MM.1S (cell line): ENCODE data around the gene PARVA.

Experiments
- DNase-seq: peaks from one replicate; pipeline ENCODE4 v3.0.0-alpha.2; 2015
- H2AFZ ChIP-seq: fragments of 300-600 bp; sonication (generic); 2 replicates; pipeline ENCODE4 v1.6.0; 2016; ENCODE audit warnings: antibody characterized with exemption, low read length
- H3F3A ChIP-seq: fragments of 300-600 bp; sonication (generic); 2 replicates; pipeline ENCODE4 v1.6.1; 2016; ENCODE audit warnings: mild to moderate bottlenecking, antibody characterized with exemption, low read length, moderate library complexity, mixed read lengths; ENCODE audit not compliant: insufficient read depth
- H3K27ac ChIP-seq: fragments of 300-600 bp; sonication (generic); 2 replicates; pipeline ENCODE4 v1.5.1; 2016; ENCODE audit warnings: mild to moderate bottlenecking, low read length
- H3K27me3 ChIP-seq: fragments of 300-600 bp; sonication (generic); replicated peaks from 2 replicates; pipeline ENCODE4 v1.6.0; 2016; ENCODE audit warnings: low read length; ENCODE audit not compliant: insufficient read depth
- H3K36me3 ChIP-seq: fragments of 300-600 bp; sonication (generic); replicated peaks from 2 replicates; pipeline ENCODE4 v1.6.1; 2016; ENCODE audit warnings: mild to moderate bottlenecking, low read length, mixed read lengths; ENCODE audit not compliant: insufficient read depth
- H3K4me1 ChIP-seq: fragments of 300-600 bp; sonication (generic); 2 replicates; pipeline ENCODE4 v1.6.1; 2016; ENCODE audit warnings: low read length, mixed read lengths
- H3K4me2 ChIP-seq: fragments of 300-600 bp; sonication (generic); 2 replicates; pipeline ENCODE4 v1.6.0; 2016; ENCODE audit warnings: low read depth, low read length
- H3K4me3 ChIP-seq: fragments of 300-600 bp; sonication (generic); 2 replicates; pipeline ENCODE4 v1.5.1; 2016; ENCODE audit warnings: low read length, mixed read lengths
- H3K79me2 ChIP-seq: fragments of 300-600 bp; sonication (generic); 2 replicates; pipeline ENCODE4 v1.6.1; 2016; ENCODE audit warnings: mixed run types, low read length, mixed read lengths
- H3K9ac ChIP-seq: fragments of 300-600 bp; sonication (generic); 2 replicates; pipeline ENCODE4 v1.6.1; 2016; ENCODE audit warnings: low read length, mixed read lengths
- H3K9me2 ChIP-seq: fragments of 300-600 bp; sonication (generic); replicated peaks from 2 replicates; pipeline ENCODE4 v1.6.1; 2016; ENCODE audit warnings: mild to moderate bottlenecking, low read length, mixed read lengths; ENCODE audit not compliant: insufficient read depth
- H3K9me3 ChIP-seq: fragments of 300-600 bp; sonication (generic); replicated peaks from 2 replicates; pipeline ENCODE4 v1.6.1; 2016; ENCODE audit warnings: mild to moderate bottlenecking, low read length, mixed read lengths; ENCODE audit not compliant: insufficient read depth
- H4K20me1 ChIP-seq: fragments of 300-600 bp; sonication (generic); 2 replicates; pipeline ENCODE4 v1.6.1; 2016; ENCODE audit warnings: mild to moderate bottlenecking, low read length, moderate library complexity, mixed read lengths; ENCODE audit not compliant: insufficient read depth
- CTCF ChIP-seq: fragments of 300-600 bp; sonication (generic); IDR thresholded peaks from 2 replicates; pipeline ENCODE4 v1.5.1; 2016; ENCODE audit warnings: antibody characterized with exemption, low read length, mixed read lengths
- EZH2 ChIP-seq: fragments of 300-600 bp; sonication (generic); optimal IDR thresholded peaks from 2 replicates; pipeline ENCODE3; 2017; ENCODE audit warnings: low read depth, mild to moderate bottlenecking, antibody characterized with exemption, low read length, mixed read lengths
- EZH2phosphoT487 ChIP-seq: fragments of 300-600 bp; sonication (generic); IDR thresholded peaks from 2 replicates; pipeline ENCODE4 v1.6.1; 2018; ENCODE audit warnings: antibody characterized with exemption, low read length

The PARVA gene

DNA sequence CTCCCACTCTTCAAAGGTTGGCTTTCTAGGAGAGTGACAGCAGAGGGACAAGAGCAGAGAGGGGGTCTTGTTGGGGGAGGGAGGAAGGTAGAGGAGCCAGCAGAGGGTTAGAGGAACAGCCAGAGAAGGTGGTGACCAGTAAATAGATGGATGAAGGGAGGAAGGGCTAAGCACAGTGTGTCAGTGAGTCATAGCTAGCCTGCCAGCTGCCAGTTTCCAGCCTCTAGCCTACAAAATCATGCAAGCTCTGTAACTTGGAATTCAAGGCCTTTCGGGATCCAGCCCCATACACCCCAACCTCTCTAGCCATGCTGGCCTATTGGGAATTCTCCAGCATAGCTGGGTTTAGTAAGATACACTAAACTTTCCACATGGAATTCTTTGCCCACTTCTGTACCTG, 149.4 kb downstream of the PARVA start:
- no peak overlapping the region for H2AFZ ChIP-seq
- no peaks in the 10 kb centered on the region for H3K36me3 ChIP-seq
- TF ChIP-seq EZH2 (no peak), CTCF (no peak), EZH2phosphoT487 (no peak)
- H3K9me2 ChIP-seq: no peaks in the 10 kb centered on the region
- no peak overlapping the region for H3K27ac ChIP-seq
- H3K4me2 ChIP-seq: no peak overlapping the region
- no peak for DNase-seq
- no peaks in the 10 kb centered on the region for H3F3A ChIP-seq
- H3K9ac ChIP-seq: no peak overlapping the region
- H3K9me3 ChIP-seq: no peaks in the 10 kb centered on the region
- no peaks in the 10 kb centered on the region for H3K27me3 ChIP-seq
- no peak overlapping the region for H3K4me3 ChIP-seq
- no peaks in the 10 kb centered on the region for H3K4me1 ChIP-seq
- H4K20me1 ChIP-seq: no peaks in the 10 kb centered on the region
- no peaks in the 10 kb centered on the region for H3K79me2 ChIP-seq

DNA sequence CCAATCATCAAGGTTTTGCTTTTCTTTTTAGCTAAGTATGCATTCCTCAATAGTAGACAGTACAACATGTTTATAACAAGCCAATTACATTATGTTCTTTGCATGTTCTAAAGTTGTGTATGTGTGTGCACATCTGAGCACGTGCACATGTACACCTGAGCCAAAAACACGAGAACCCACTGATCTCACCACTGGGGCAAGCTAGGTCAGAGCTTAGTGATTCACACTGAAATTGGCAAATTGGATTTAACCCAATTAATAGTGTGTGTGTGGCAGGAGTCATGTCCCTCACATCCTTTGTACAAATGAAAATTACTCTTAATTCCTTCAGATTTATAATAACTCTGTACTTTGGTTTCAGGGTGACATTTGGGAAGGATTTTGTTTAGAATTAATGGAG, 151.1 kb downstream of the PARVA start:
- H3K9ac ChIP-seq: no peak overlapping the region
- no peaks in the 10 kb centered on the region for H3K9me3 ChIP-seq
- no peaks in the 10 kb centered on the region for H3F3A ChIP-seq
- TF ChIP-seq EZH2: no peak
- no peak for TF ChIP-seq EZH2phosphoT487
- TF ChIP-seq CTCF: no peak
- no peaks in the 10 kb centered on the region for H3K27me3 ChIP-seq
- H3K4me2 ChIP-seq: no peak overlapping the region
- no peaks in the 10 kb centered on the region for H3K4me1 ChIP-seq
- no peak overlapping the region for H2AFZ ChIP-seq
- H3K4me3 ChIP-seq: no peak overlapping the region
- no peak for DNase-seq
- H3K9me2 ChIP-seq: no peaks in the 10 kb centered on the region
- no peaks in the 10 kb centered on the region for H4K20me1 ChIP-seq
- no peaks in the 10 kb centered on the region for H3K36me3 ChIP-seq
- no peaks in the 10 kb centered on the region for H3K79me2 ChIP-seq
- no peak overlapping the region for H3K27ac ChIP-seq

- DNase-seq: no peak
- Histone ChIP-seq H3F3A (no peaks in the 10 kb centered on the region), H3K4me2 (no peak overlapping the region), H2AFZ (no peak overlapping the region), H3K9me2 (no peaks in the 10 kb centered on the region), H3K4me1 (no peaks in the 10 kb centered on the region), H4K20me1 (no peaks in the 10 kb centered on the region), H3K9me3 (no peaks in the 10 kb centered on the region), H3K4me3 (no peak overlapping the region), H3K9ac (no peak overlapping the region), H3K27ac (no peak overlapping the region), H3K27me3 (no peaks in the 10 kb centered on the region), H3K79me2 (no peaks in the 10 kb centered on the region), H3K36me3 (no peaks in the 10 kb centered on the region)
- no peak for TF ChIP-seq EZH2
- no peak for TF ChIP-seq CTCF
- TF ChIP-seq EZH2phosphoT487: no peak
Measured at GRCh38 chr11:12529041-12529440, 151.7 kb downstream of the PARVA start.

DNA sequence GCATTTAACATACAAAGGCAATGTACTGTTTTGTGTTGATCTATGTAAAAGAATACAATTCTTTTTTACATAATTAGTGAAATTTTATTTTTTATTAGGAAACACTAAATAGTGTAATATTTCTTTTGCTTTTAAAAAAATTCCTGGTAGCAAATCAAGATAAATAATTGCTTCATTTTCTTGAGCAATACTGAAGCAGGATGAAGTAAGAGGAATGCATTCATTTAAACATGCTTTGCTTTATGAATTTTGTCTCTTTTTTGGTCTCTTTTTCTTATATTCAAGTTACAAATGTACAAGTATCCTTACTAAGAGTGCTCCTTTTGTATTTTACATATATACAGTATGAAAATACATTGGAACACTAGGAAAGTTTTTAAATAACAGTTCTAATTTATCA, 152.4 kb downstream of the PARVA start:
- Histone ChIP-seq H3F3A (no peaks in the 10 kb centered on the region), H3K4me3 (no peak overlapping the region), H3K4me1 (no peaks in the 10 kb centered on the region), H2AFZ (no peak overlapping the region), H3K9ac (no peak overlapping the region), H3K27ac (no peak overlapping the region), H3K4me2 (no peak overlapping the region), H3K9me3 (no peaks in the 10 kb centered on the region), H3K9me2 (no peaks in the 10 kb centered on the region), H3K27me3 (no peaks in the 10 kb centered on the region), H3K36me3 (no peaks in the 10 kb centered on the region), H4K20me1 (no peaks in the 10 kb centered on the region), H3K79me2 (no peaks in the 10 kb centered on the region)
- no peak for DNase-seq
- TF ChIP-seq EZH2: no peak
- TF ChIP-seq EZH2phosphoT487: no peak
